Testis (tissue), 5 donors: ENCODE measurements around the gene BTG3. TPM values are rescaled to one million over a fixed set of nuclear protein-coding genes. Genes with fewer than 3 reads are reported as not detected.

Experiments
- DNase-seq: peaks from one replicate; pipeline ENCODE4 v3.0.0-alpha.2; 2019
- H3K27ac ChIP-seq, 2 donors: fragments of 200-600 bp; sonication (generic); one replicate each; pipeline ENCODE4 v1.5.1; 2019
- H3K27me3 ChIP-seq: fragments of 200-600 bp; sonication (generic); one replicate; pipeline ENCODE4 v1.5.1; 2019
- H3K36me3 ChIP-seq: fragments of 200-600 bp; sonication (generic); one replicate; pipeline ENCODE4 v1.5.1; 2017; ENCODE audit warnings: low read depth; ENCODE audit errors: missing control alignments
- H3K4me1 ChIP-seq: fragments of 200-600 bp; sonication (generic); one replicate; pipeline ENCODE4 v1.5.1; 2019
- H3K4me3 ChIP-seq, 2 donors: fragments of 200-600 bp; sonication (generic); one replicate each; pipeline ENCODE4 v1.5.1; 2017 to 2019
- H3K9me3 ChIP-seq: fragments of 200-600 bp; sonication (generic); one replicate; pipeline ENCODE4 v1.5.1; 2017
- POLR2A ChIP-seq: fragments of 450-650 bp; IDR thresholded peaks from one replicate; pipeline ENCODE4 v1.6.1; 2017; ENCODE audit warnings: antibody characterized with exemption, mild to moderate bottlenecking, moderate library complexity
- WGBS, 2 donors: methylation state at CpG; one replicate each; pipeline ENCODE4 v1.1.5; 2018; 5-methylcytosine and 5-hydroxymethylcytosine counted together
- intact Hi-C: fragments of 100-400 bp; cut with DNase I; formaldehyde crosslinking; loops from one replicate; pipeline ENCODE4 v1.15.1; 2023; ENCODE audit warnings: low total_unique reads
- long read RNA-seq, 2 donors: transcript quantifications; one replicate each; lab custom pipeline, GENCODE V29; 2026
- polyA plus RNA-seq: library from polyadenylated mRNA; stranded (reverse); fragments of 350-450 nt; fragmentation: Illumina TruSeq; extraction: RNeasy Lipid Tissue Mini Kit (QIAGEN cat#74804); gene quantifications from one replicate; pipeline ENCODE4 v1.2.3, GENCODE V29; 2014; ENCODE audit warnings: low read depth, low replicate concordance; ENCODE audit not compliant: insufficient read depth
- total RNA-seq, 2 donors: library from RNA; depleted of rRNA; stranded (reverse); fragments of >200 nt; gene quantifications; one replicate each; pipeline ENCODE4 v1.2.3, GENCODE V29; 2016
- TF ChIP-seq, protein P1 (sequence below), 3 experiments: fragments of 450-650 bp in 2 of 3; fragments of 200-600 bp in 1 of 3; sonication (generic) in 1 of 3; IDR thresholded peaks; one replicate each; pipeline ENCODE4 v1.5.1; 2016 to 2019; ENCODE audit warnings: antibody characterized with exemption in 3 of 3, mild to moderate bottlenecking in 2 of 3, moderate library complexity in 1 of 3

Gene BTG3, protein sequence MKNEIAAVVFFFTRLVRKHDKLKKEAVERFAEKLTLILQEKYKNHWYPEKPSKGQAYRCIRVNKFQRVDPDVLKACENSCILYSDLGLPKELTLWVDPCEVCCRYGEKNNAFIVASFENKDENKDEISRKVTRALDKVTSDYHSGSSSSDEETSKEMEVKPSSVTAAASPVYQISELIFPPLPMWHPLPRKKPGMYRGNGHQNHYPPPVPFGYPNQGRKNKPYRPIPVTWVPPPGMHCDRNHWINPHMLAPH
- total RNA-seq (100 to 1,000 TPM; 221 to 265 TPM), polyA plus RNA-seq (83.3 TPM)
- long read RNA-seq, donor 1, transcript BTG3-202 (5 exons, 1,456 nt), result major isoform, 31 of 43 reads
- long read RNA-seq, donor 1, transcript BTG3-201 (6 exons, 1,485 nt), result minor isoform, 5 of 43 reads
- long read RNA-seq, donor 1, partial matches to known transcripts, result 0 of 43 reads
- long read RNA-seq, donor 1, other reads (novel, unspliced or antisense), result 0 of 43 reads
- long read RNA-seq, donor 2, transcript BTG3-202 (5 exons, 1,456 nt), result major isoform, 27 of 37 reads
- long read RNA-seq, donor 2, transcript BTG3-204 (2 exons, 531 nt), result minor isoform, 7 of 37 reads
- long read RNA-seq, donor 2, partial matches to known transcripts, result 0 of 37 reads
- long read RNA-seq, donor 2, other reads (novel, unspliced or antisense), result 0 of 37 reads

DNA sequence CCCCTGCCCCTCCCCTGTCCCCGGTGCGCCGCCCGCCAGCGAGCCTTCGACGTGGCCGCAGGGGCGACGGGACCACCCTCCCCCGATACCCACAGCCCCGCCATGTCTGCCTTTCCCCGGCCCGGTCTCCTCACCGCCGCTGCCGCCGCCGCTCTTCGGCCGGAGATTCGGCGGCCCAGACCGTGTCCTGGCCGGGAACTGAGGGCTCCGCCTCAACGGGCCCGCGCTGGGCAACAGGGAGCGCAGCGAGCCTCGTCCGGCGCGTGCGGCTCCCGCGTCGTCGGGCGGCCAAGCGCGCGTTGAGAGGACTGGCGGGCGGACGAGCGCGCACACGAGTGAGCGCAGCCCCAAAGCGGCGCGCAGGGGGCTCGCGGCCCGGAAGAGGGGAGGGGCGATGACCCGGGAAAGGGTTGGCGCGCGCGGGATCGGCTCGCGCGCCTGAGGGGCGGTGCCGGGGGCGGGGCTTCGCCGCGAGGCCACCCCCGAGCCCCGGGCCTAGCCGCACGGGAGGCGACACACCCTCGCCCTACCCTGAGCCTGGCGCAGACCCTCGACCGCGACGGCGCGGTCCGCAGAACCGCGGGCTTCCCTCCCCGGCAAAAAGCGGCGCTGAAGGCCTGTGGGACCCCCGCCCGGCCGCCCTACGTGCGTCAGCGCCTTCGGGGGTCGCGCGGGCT, at the start of gene BTG3:
Gene BTG3, minus strand, starts transcription at position 337 of the 677 bp plus-strand sequence. CDS start 3,757 bp downstream, outside the sequence.
- intact Hi-C loops, result no loop called here
- Histone ChIP-seq H3K4me3 (peak within 1 kb of the TSS; percentile 85 to 91), H3K9me3 (no peaks in the 10 kb centered on the region), H3K27me3 (no peaks in the 10 kb centered on the region), H3K36me3 (no peaks in the 10 kb centered on the region), H3K4me1 (peaks cover 10% of the 10 kb centered on the region), H3K27ac (peak within 1 kb of the TSS; percentile 99)
- whole genome bisulfite sequencing, 2 donors, result 0 to 1% methylated on average over 19 to 43 of the region's 102 CpGs
- peak; percentile 83 for TF ChIP-seq POLR2A
- TF ChIP-seq, protein P1, sequence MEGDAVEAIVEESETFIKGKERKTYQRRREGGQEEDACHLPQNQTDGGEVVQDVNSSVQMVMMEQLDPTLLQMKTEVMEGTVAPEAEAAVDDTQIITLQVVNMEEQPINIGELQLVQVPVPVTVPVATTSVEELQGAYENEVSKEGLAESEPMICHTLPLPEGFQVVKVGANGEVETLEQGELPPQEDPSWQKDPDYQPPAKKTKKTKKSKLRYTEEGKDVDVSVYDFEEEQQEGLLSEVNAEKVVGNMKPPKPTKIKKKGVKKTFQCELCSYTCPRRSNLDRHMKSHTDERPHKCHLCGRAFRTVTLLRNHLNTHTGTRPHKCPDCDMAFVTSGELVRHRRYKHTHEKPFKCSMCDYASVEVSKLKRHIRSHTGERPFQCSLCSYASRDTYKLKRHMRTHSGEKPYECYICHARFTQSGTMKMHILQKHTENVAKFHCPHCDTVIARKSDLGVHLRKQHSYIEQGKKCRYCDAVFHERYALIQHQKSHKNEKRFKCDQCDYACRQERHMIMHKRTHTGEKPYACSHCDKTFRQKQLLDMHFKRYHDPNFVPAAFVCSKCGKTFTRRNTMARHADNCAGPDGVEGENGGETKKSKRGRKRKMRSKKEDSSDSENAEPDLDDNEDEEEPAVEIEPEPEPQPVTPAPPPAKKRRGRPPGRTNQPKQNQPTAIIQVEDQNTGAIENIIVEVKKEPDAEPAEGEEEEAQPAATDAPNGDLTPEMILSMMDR (IDR thresholded peaks at IDR 0.05), result no peak
- DNase-seq, result peak; percentile 89

GRCh38 chr21:17660862-17661261, 48.2 kb upstream of the BTG3 start:
- H3K36me3 ChIP-seq, result no peaks in the 10 kb centered on the region
- intact Hi-C loops, result no loop called here
- no peaks in the 10 kb centered on the region for H3K9me3 ChIP-seq
- WGBS, 2 donors, result 71 to 74% methylated on average over 6 of the region's 6 CpGs
- H3K27ac ChIP-seq, result no peak overlapping the region
- no peak for DNase-seq
- H3K4me3 ChIP-seq, result no peak overlapping the region
- H3K4me1 ChIP-seq, result peaks cover 4% of the 10 kb centered on the region
- TF ChIP-seq POLR2A, result no peak
- TF ChIP-seq, protein P1 (IDR thresholded peaks at IDR 0.05), result no peak
- H3K27me3 ChIP-seq, result no peaks in the 10 kb centered on the region

- no peaks in the 10 kb centered on the region for H3K27me3 ChIP-seq
- no peaks in the 10 kb centered on the region for H3K36me3 ChIP-seq
- no peaks in the 10 kb centered on the region for H3K9me3 ChIP-seq
- H3K4me3 ChIP-seq, result no peak overlapping the region
- intact Hi-C loops, result no loop called here
- H3K4me1 ChIP-seq, result peaks cover 4% of the 10 kb centered on the region
- no peak for TF ChIP-seq POLR2A
- TF ChIP-seq, protein P1 (IDR thresholded peaks at IDR 0.05), result no peak
- DNase-seq, result no peak
- WGBS, 2 donors, result 44 to 45% methylated on average over 3 of the region's 3 CpGs
- no peak overlapping the region for H3K27ac ChIP-seq
Observed at GRCh38 chr21:17660452-17660851, 47.8 kb upstream of the BTG3 start.

DNA sequence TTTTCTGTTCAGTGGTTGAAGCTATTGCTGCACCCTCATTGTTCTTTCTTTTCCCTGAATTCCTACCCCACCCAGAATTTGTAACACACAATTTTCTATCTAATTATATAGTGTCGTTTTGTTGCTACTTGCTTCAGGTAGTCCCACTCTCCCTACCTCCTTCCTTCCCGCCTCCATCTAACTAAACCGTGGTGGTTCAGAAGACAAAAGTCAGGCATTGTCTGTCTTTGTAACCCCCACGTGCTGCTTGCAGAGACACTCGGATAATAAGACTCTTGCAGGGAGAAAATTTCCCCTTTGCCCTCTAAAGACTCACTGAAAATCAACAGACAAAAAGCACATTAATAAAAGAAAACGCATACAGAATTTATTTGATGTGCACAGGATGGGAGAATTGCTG, 46.2 kb upstream of the BTG3 start:
- H3K27ac ChIP-seq, result no peak overlapping the region
- no peaks in the 10 kb centered on the region for H3K9me3 ChIP-seq
- TF ChIP-seq, protein P1 (IDR thresholded peaks at IDR 0.05), result no peak
- intact Hi-C loops, result no loop called here
- peak; percentile 29 for DNase-seq
- H3K4me1 ChIP-seq, result peaks cover 4% of the 10 kb centered on the region
- WGBS, 2 donors, result 33 to 46% methylated on average over 6 of the region's 6 CpGs
- H3K36me3 ChIP-seq, result no peaks in the 10 kb centered on the region
- peak overlapping the region in 1 of 2 donors; percentile 22 for H3K4me3 ChIP-seq
- no peaks in the 10 kb centered on the region for H3K27me3 ChIP-seq
